HUES6 (cell line): ENCODE data around the gene PHKB.

Source experiments
- H3K27ac ChIP-seq: 2 replicates; pipeline ENCODE4 v1.7.0; 2013; ENCODE audit warnings: low read depth, mild to moderate bottlenecking, low read length, inconsistent platforms
- H3K27me3 ChIP-seq: 2 replicates; pipeline ENCODE4 v1.6.1; 2013; ENCODE audit warnings: low read length; ENCODE audit not compliant: control insufficient read depth, insufficient read depth
- H3K36me3 ChIP-seq: 2 replicates; pipeline ENCODE4 v1.6.1; 2013; ENCODE audit warnings: low read length; ENCODE audit not compliant: control insufficient read depth, insufficient read depth
- H3K4me1 ChIP-seq: 2 replicates; pipeline ENCODE4 v1.6.1; 2013; ENCODE audit warnings: low read length; ENCODE audit not compliant: control insufficient read depth, insufficient read depth
- H3K4me3 ChIP-seq: 2 replicates; pipeline ENCODE4 v1.5.1; 2013; ENCODE audit warnings: low read depth, low read length
- H3K9ac ChIP-seq: one replicate; pipeline ENCODE4 v1.6.1; 2013; ENCODE audit warnings: mild to moderate bottlenecking, low read length
- H3K9me3 ChIP-seq: 2 replicates; pipeline ENCODE4 v1.6.1; 2013; ENCODE audit warnings: low read depth, low read length; ENCODE audit not compliant: control insufficient read depth, insufficient read depth

PHKB gene

GRCh38 chr16:47568351-47568750, 107.2 kb downstream of the PHKB start:
- no peak overlapping the region for H3K27ac ChIP-seq
- no peaks in the 10 kb centered on the region for H3K27me3 ChIP-seq
- no peak overlapping the region for H3K9ac ChIP-seq
- no peak overlapping the region for H3K4me3 ChIP-seq
- no peaks in the 10 kb centered on the region for H3K9me3 ChIP-seq
- H3K4me1 ChIP-seq, result no peaks in the 10 kb centered on the region
- H3K36me3 ChIP-seq, result peaks cover 8% of the 10 kb centered on the region

- Histone ChIP-seq H3K9me3 (peaks cover 3% of the 10 kb centered on the region; the same call in 1 of the 2 replicates), H3K27ac (no peak overlapping the region), H3K4me3 (no peak overlapping the region), H3K27me3 (no peaks in the 10 kb centered on the region), H3K36me3 (peaks cover 9% of the 10 kb centered on the region), H3K4me1 (no peaks in the 10 kb centered on the region), H3K9ac (no peak overlapping the region)
These were observed 109.9 kb downstream of the PHKB start for GRCh38 chr16:47571049-47571448.

GRCh38 chr16:47571711-47572110, 110.6 kb downstream of the PHKB start:
- 0 out of 2 replicates have a peak, but pooled peaks cover 2% of the 10 kb centered on the region for H3K36me3 ChIP-seq

GRCh38 chr16:47574091-47575054, 113.2 kb downstream of the PHKB start:
- Histone ChIP-seq H3K36me3 (0 out of 2 replicates have a peak, but pooled peaks cover 2% of the 10 kb centered on the region), H3K9ac (no peak overlapping the region), H3K9me3 (peaks cover 3% of the 10 kb centered on the region; the same call in 1 of the 2 replicates), H3K27ac (no peak overlapping the region), H3K4me1 (no peaks in the 10 kb centered on the region), H3K4me3 (no peak overlapping the region), H3K27me3 (no peaks in the 10 kb centered on the region)

More at GRCh38 chr16:47571711-47572110, 110.6 kb downstream of the PHKB start:
- Histone ChIP-seq H3K9ac (no peak overlapping the region), H3K4me3 (no peak overlapping the region), H3K9me3 (peaks cover 3% of the 10 kb centered on the region; the same call in 1 of the 2 replicates), H3K27me3 (no peaks in the 10 kb centered on the region), H3K4me1 (no peaks in the 10 kb centered on the region), H3K27ac (no peak overlapping the region)

- H3K4me1 ChIP-seq, result no peaks in the 10 kb centered on the region
- 0 out of 2 replicates have a peak, but pooled peaks cover 2% of the 10 kb centered on the region for H3K36me3 ChIP-seq
- no peak overlapping the region for H3K27ac ChIP-seq
- no peaks in the 10 kb centered on the region for H3K27me3 ChIP-seq
- peaks cover 3% of the 10 kb centered on the region; the same call in 1 of the 2 replicates for H3K9me3 ChIP-seq
- no peak overlapping the region for H3K9ac ChIP-seq
- no peak overlapping the region for H3K4me3 ChIP-seq
These were observed 115.9 kb downstream of the PHKB start for GRCh38 chr16:47577029-47577428.

- Histone ChIP-seq H3K27me3 (no peaks in the 10 kb centered on the region), H3K9me3 (peaks cover 3% of the 10 kb centered on the region; the same call in 1 of the 2 replicates), H3K4me3 (no peak overlapping the region), H3K36me3 (0 out of 2 replicates have a peak, but pooled peaks cover 2% of the 10 kb centered on the region), H3K4me1 (no peaks in the 10 kb centered on the region), H3K27ac (no peak overlapping the region), H3K9ac (no peak overlapping the region)
These were observed 116.9 kb downstream of the PHKB start for GRCh38 chr16:47578033-47578432.

- Histone ChIP-seq H3K9ac (no peak overlapping the region), H3K27ac (no peak overlapping the region), H3K4me1 (no peaks in the 10 kb centered on the region), H3K9me3 (peaks cover 3% of the 10 kb centered on the region; the same call in 1 of the 2 replicates), H3K4me3 (no peak overlapping the region), H3K27me3 (no peaks in the 10 kb centered on the region), H3K36me3 (0 out of 2 replicates have a peak, but pooled peaks cover 2% of the 10 kb centered on the region)
These were observed 117.4 kb downstream of the PHKB start for GRCh38 chr16:47578573-47578972.

- Histone ChIP-seq H3K9ac (no peak overlapping the region), H3K36me3 (no peaks in the 10 kb centered on the region), H3K9me3 (no peaks in the 10 kb centered on the region), H3K4me3 (no peak overlapping the region), H3K4me1 (peaks cover 6% of the 10 kb centered on the region; the same call in 1 of the 2 replicates), H3K27ac (no peak overlapping the region), H3K27me3 (no peaks in the 10 kb centered on the region)
These were observed 120.0 kb downstream of the PHKB start for GRCh38 chr16:47581114-47581513.

- H3K9ac ChIP-seq, result no peak overlapping the region
- no peaks in the 10 kb centered on the region for H3K9me3 ChIP-seq
- H3K27me3 ChIP-seq, result no peaks in the 10 kb centered on the region
- H3K4me3 ChIP-seq, result no peak overlapping the region
- peaks cover 5% of the 10 kb centered on the region for H3K36me3 ChIP-seq
- H3K27ac ChIP-seq, result peak overlapping the region; percentile 11; the same call in 1 of the 2 replicates
- peaks cover 6% of the 10 kb centered on the region; the same call in 1 of the 2 replicates for H3K4me1 ChIP-seq
These were observed 123.5 kb downstream of the PHKB start for GRCh38 chr16:47584464-47585225.

GRCh38 chr16:47586121-47586520, 125.0 kb downstream of the PHKB start:
- H3K36me3 ChIP-seq, result peaks cover 14% of the 10 kb centered on the region

More at GRCh38 chr16:47586121-47586520, 125.0 kb downstream of the PHKB start:
- Histone ChIP-seq H3K9me3 (no peaks in the 10 kb centered on the region), H3K4me3 (no peak overlapping the region), H3K27ac (no peak overlapping the region), H3K27me3 (no peaks in the 10 kb centered on the region), H3K4me1 (peaks cover 6% of the 10 kb centered on the region; the same call in 1 of the 2 replicates), H3K9ac (no peak overlapping the region)
